Neural progenitor cell (in vitro differentiated cells): ENCODE data around the gene MSI2. TPM values are rescaled to one million over a fixed set of nuclear protein-coding genes. Genes with fewer than 3 reads are reported as not detected.

ENCODE experiments used
- DNase-seq: peaks from one replicate; pipeline ENCODE4 v3.0.0-alpha.2; 2016; ENCODE audit warnings: low spot score
- H2AFZ ChIP-seq: fragments of 200-600 bp; sonication (generic); replicated peaks from 2 replicates; pipeline ENCODE4 v1.6.1; 2016; ENCODE audit warnings: antibody characterized with exemption
- H3F3A ChIP-seq: fragments of 200-600 bp; sonication (generic); 2 replicates; pipeline ENCODE4 v1.6.1; 2016; ENCODE audit warnings: antibody characterized with exemption, low read depth
- H3K27ac ChIP-seq: fragments of 200-600 bp; sonication (generic); 2 replicates; pipeline ENCODE4 v1.5.1; 2016; ENCODE audit warnings: mild to moderate bottlenecking
- H3K27me3 ChIP-seq: fragments of 200-600 bp; sonication (generic); 2 replicates; pipeline ENCODE4 v1.6.1; 2016; ENCODE audit warnings: mild to moderate bottlenecking, moderate library complexity
- H3K36me3 ChIP-seq: fragments of 200-600 bp; sonication (generic); 2 replicates; pipeline ENCODE4 v1.5.1; 2016
- H3K4me1 ChIP-seq: fragments of 200-600 bp; sonication (generic); 2 replicates; pipeline ENCODE4 v1.6.1; 2016; ENCODE audit warnings: mixed run types
- H3K4me2 ChIP-seq: fragments of 200-600 bp; sonication (generic); 2 replicates; pipeline ENCODE4 v1.6.1; 2016
- H3K4me3 ChIP-seq: fragments of 200-600 bp; sonication (generic); 2 replicates; pipeline ENCODE4 v1.5.1; 2016
- H3K79me2 ChIP-seq: fragments of 200-600 bp; sonication (generic); 2 replicates; pipeline ENCODE4 v1.6.1; 2016; ENCODE audit warnings: low read depth
- H3K9ac ChIP-seq: fragments of 200-600 bp; sonication (generic); 2 replicates; pipeline ENCODE4 v1.6.1; 2016
- H3K9me3 ChIP-seq: fragments of 200-600 bp; sonication (generic); 2 replicates; pipeline ENCODE4 v1.5.1; 2016; ENCODE audit warnings: low read depth
- H4K20me1 ChIP-seq: fragments of 200-600 bp; sonication (generic); 2 replicates; pipeline ENCODE4 v1.6.1; 2016; ENCODE audit warnings: low read depth
- H3K27ac Mint-ChIP-seq: 3 replicates; pipeline ENCODE4 v1.8.0; 2021; ENCODE audit warnings: mixed read lengths
- H3K27me3 Mint-ChIP-seq: 2 replicates; pipeline ENCODE4 v1.8.0; 2022; ENCODE audit warnings: low read depth, mild to moderate bottlenecking, inconsistent platforms, moderate library complexity, mixed read lengths; ENCODE audit not compliant: insufficient read depth
- H3K36me3 Mint-ChIP-seq: 3 replicates; pipeline ENCODE4 v1.8.0; 2021; ENCODE audit warnings: mixed read lengths
- H3K4me1 Mint-ChIP-seq: 3 replicates; pipeline ENCODE4 v1.8.0; 2021; ENCODE audit warnings: mixed read lengths
- H3K4me3 Mint-ChIP-seq: 3 replicates; pipeline ENCODE4 v1.8.0; 2021; ENCODE audit warnings: mild to moderate bottlenecking, moderate library complexity, mixed read lengths
- H3K9me3 Mint-ChIP-seq: 3 replicates; pipeline ENCODE4 v1.8.0; 2020; ENCODE audit warnings: mixed read lengths
- EZH2 ChIP-seq: fragments of 200-600 bp; sonication (generic); IDR thresholded peaks from 2 replicates; pipeline ENCODE4 v1.6.1; 2017; ENCODE audit warnings: antibody characterized with exemption, mild to moderate bottlenecking, moderate library complexity
- EZH2phosphoT487 ChIP-seq: fragments of 200-600 bp; sonication (generic); IDR thresholded peaks from 2 replicates; pipeline ENCODE4 v1.6.1; 2017; ENCODE audit warnings: antibody characterized with exemption
- total RNA-seq: library from RNA; depleted of rRNA; stranded (reverse); fragments of >200 nt; gene quantifications from 2 replicates; pipeline ENCODE4 v1.2.3, GENCODE V29; 2015; ENCODE audit warnings: low replicate concordance
- TF ChIP-seq, protein P1 (sequence below): fragments of 200-600 bp; sonication (generic); IDR thresholded peaks from 2 replicates; pipeline ENCODE4 v1.5.1; 2017; ENCODE audit warnings: antibody characterized with exemption, mild to moderate bottlenecking

MSI2 gene
- total RNA-seq, 1 donor from 2014 or later, result 96.9 TPM

DNA sequence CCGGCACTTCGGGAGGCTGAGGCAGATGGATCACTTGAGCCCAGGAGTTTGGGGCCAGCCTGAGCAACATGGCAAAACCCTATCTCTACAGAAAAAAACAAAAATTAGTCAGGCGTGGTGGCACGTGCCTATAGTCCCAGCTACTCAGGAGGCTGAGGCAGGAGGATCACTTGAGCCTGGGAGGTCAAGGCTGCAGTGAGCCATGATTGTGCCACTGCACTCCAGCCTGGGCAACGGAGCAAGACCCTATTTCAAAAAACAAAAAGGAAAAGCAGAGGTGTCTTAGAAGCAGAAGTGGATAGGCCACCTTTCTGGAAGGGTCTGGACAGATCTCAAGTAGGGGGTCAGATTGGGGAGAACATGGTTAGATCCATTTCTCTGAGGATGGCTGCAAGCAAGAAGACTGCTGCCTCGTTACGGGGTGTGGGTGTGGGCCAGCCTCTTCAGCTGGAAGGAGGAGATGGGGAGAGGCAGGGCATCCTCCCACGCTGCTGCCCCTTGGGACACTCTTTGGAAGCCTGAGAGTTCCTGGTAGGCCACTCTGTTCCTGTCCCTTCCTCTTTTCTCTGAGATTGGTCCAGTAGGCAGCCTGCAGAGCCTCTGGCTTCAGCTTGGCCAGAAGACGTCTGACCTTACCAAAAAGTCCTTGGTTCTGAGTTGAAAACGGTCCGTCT is 208.0 kb downstream of the MSI2 start:
- Histone ChIP-seq H3K27me3 (no peaks in the 10 kb centered on the region), H3K9me3 (no peaks in the 10 kb centered on the region), H3K9ac (no peak overlapping the region), H2AFZ (no peak overlapping the region), H4K20me1 (peaks cover 79% of the 10 kb centered on the region), H3K36me3 (no peaks in the 10 kb centered on the region), H3K27ac (peak overlapping the region; percentile 13), H3K79me2 (peaks cover 96% of the 10 kb centered on the region), H3K4me2 (no peak overlapping the region), H3K4me3 (no peak overlapping the region), H3K4me1 (peaks cover 52% of the 10 kb centered on the region), H3F3A (peaks cover 47% of the 10 kb centered on the region)
- no peak for DNase-seq
- Mint-ChIP-seq H3K4me1 (peaks cover 83% of the 10 kb centered on the region), H3K4me3 (peak overlapping the region; percentile 36), H3K27ac (peak overlapping the region; percentile 84), H3K9me3 (no peaks in the 10 kb centered on the region), H3K27me3 (peaks cover 14% of the 10 kb centered on the region), H3K36me3 (peaks cover 24% of the 10 kb centered on the region)
- TF ChIP-seq EZH2phosphoT487 (no peak), EZH2 (no peak)
- TF ChIP-seq, protein P1, sequence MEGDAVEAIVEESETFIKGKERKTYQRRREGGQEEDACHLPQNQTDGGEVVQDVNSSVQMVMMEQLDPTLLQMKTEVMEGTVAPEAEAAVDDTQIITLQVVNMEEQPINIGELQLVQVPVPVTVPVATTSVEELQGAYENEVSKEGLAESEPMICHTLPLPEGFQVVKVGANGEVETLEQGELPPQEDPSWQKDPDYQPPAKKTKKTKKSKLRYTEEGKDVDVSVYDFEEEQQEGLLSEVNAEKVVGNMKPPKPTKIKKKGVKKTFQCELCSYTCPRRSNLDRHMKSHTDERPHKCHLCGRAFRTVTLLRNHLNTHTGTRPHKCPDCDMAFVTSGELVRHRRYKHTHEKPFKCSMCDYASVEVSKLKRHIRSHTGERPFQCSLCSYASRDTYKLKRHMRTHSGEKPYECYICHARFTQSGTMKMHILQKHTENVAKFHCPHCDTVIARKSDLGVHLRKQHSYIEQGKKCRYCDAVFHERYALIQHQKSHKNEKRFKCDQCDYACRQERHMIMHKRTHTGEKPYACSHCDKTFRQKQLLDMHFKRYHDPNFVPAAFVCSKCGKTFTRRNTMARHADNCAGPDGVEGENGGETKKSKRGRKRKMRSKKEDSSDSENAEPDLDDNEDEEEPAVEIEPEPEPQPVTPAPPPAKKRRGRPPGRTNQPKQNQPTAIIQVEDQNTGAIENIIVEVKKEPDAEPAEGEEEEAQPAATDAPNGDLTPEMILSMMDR, result no peak

- H3K4me1 Mint-ChIP-seq, result peaks cover 84% of the 10 kb centered on the region
Measured at GRCh38 chr17:57465610-57466009, 209.3 kb downstream of the MSI2 start.

DNA sequence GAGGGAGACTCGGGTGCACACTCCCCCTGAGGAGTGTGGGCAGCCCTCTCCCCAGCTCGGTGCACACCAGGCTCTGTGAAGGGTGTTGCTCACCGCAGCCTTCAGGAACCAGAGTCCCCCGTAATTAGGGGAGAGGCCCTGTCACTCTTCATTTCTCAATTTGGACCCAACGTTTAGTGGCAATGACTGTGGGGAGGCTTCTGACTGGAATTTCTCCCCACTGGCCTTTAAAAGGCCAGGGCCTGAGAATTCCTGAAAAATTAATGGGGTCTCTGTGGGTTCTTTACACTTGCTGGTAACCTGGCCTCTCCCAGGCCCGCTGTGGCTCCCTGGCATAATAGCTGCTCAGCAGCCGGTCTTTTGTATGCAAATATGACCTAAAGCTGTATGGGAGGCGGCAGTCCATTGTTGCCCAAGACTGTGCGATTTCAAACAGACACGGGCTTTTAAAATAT is 209.7 kb downstream of the MSI2 start:
- H3K9me3 Mint-ChIP-seq, result no peaks in the 10 kb centered on the region
- H3K4me1 Mint-ChIP-seq, result peaks cover 85% of the 10 kb centered on the region
- peak overlapping the region; percentile 24 for H3K4me3 ChIP-seq
- no peaks in the 10 kb centered on the region for H3K9me3 ChIP-seq
- H3F3A ChIP-seq, result peaks cover 64% of the 10 kb centered on the region
- TF ChIP-seq EZH2 (no peak), EZH2phosphoT487 (no peak)
- TF ChIP-seq, protein P1, result no peak
- H3K9ac ChIP-seq, result no peak overlapping the region
- H3K4me3 Mint-ChIP-seq, result peak overlapping the region; percentile 63
- no peak overlapping the region for H2AFZ ChIP-seq
- peaks cover 17% of the 10 kb centered on the region for H3K36me3 Mint-ChIP-seq
- H3K36me3 ChIP-seq, result no peaks in the 10 kb centered on the region
- H3K4me2 ChIP-seq, result peak overlapping the region; percentile 71
- peaks cover 9% of the 10 kb centered on the region for H3K27me3 Mint-ChIP-seq
- H4K20me1 ChIP-seq, result peaks cover 82% of the 10 kb centered on the region
- DNase-seq, result peak; percentile 78
- peaks cover 96% of the 10 kb centered on the region for H3K79me2 ChIP-seq
- H3K27ac Mint-ChIP-seq, result peak overlapping the region; percentile 65
- no peaks in the 10 kb centered on the region for H3K27me3 ChIP-seq
- peak overlapping the region; percentile 43 for H3K27ac ChIP-seq
- peaks cover 69% of the 10 kb centered on the region for H3K4me1 ChIP-seq

More at GRCh38 chr17:57465610-57466009, 209.3 kb downstream of the MSI2 start:
- H3K27me3 ChIP-seq, result no peaks in the 10 kb centered on the region
- peaks cover 59% of the 10 kb centered on the region for H3F3A ChIP-seq
- TF ChIP-seq EZH2phosphoT487 (no peak), EZH2 (no peak)
- TF ChIP-seq, protein P1, result no peak
- no peaks in the 10 kb centered on the region for H3K9me3 Mint-ChIP-seq
- H2AFZ ChIP-seq, result no peak overlapping the region
- H3K4me1 ChIP-seq, result peaks cover 65% of the 10 kb centered on the region
- H3K9ac ChIP-seq, result no peak overlapping the region
- peak overlapping the region; percentile 71 for H3K4me2 ChIP-seq
- DNase-seq, result no peak
- peak overlapping the region; percentile 83 for H3K27ac Mint-ChIP-seq
- peak overlapping the region; percentile 24 for H3K4me3 ChIP-seq
- H3K9me3 ChIP-seq, result no peaks in the 10 kb centered on the region
- H4K20me1 ChIP-seq, result peaks cover 80% of the 10 kb centered on the region
- H3K27ac ChIP-seq, result peak overlapping the region; percentile 43
- peaks cover 9% of the 10 kb centered on the region for H3K27me3 Mint-ChIP-seq
- H3K79me2 ChIP-seq, result peaks cover 96% of the 10 kb centered on the region
- H3K4me3 Mint-ChIP-seq, result peak overlapping the region; percentile 63
- peaks cover 18% of the 10 kb centered on the region for H3K36me3 Mint-ChIP-seq
- no peaks in the 10 kb centered on the region for H3K36me3 ChIP-seq
